Hypothalamus (tissue), 51 donors: ENCODE results near the gene KCNJ12.
A peak's percentile ranks its signal among the peaks of the same experiment; 100 is the strongest.
"Not testable (repeated sequence)": the region's sequence is repeated elsewhere in the genome, so short reads cannot be mapped to it uniquely, and the experiment has no call there.

Source experiments
- DNase-seq, 51 donors: peaks; one replicate each; lab custom pipeline; 2025; lab: John Stamatoyannopoulos, UW

The KCNJ12 gene

GRCh38 chr17:21381076-21381706 is 5.0 kb downstream of the KCNJ12 start:
- no peak for DNase-seq

GRCh38 chr17:21382560-21383495 is 6.7 kb downstream of the KCNJ12 start:
- DNase-seq = no peak

GRCh38 chr17:21385281-21385845 is 9.2 kb downstream of the KCNJ12 start:
- no peak for DNase-seq

GRCh38 chr17:21387616-21388015 is 11.5 kb downstream of the KCNJ12 start:
- DNase-seq = no peak

GRCh38 chr17:21388066-21388465 is 11.9 kb downstream of the KCNJ12 start:
- no peak for DNase-seq

GRCh38 chr17:21388944-21389343 is 12.8 kb downstream of the KCNJ12 start:
- DNase-seq = no peak

GRCh38 chr17:21389394-21389793 is 13.2 kb downstream of the KCNJ12 start:
- no peak for DNase-seq

- no peak for DNase-seq
Observed at GRCh38 chr17:21390294-21390693, 14.1 kb downstream of the KCNJ12 start.

- no peak for DNase-seq
Observed at GRCh38 chr17:21392266-21392665, 16.1 kb downstream of the KCNJ12 start.

GRCh38 chr17:21394265-21394664 is 18.1 kb downstream of the KCNJ12 start:
- DNase-seq = peak in 1 of 51 donors; percentile 8

GRCh38 chr17:21395764-21396163 is 19.6 kb downstream of the KCNJ12 start:
- no peak for DNase-seq

- DNase-seq = no peak
Observed at GRCh38 chr17:21396237-21396636, 20.1 kb downstream of the KCNJ12 start.

- peak in 2 of 51 donors; percentile 2 to 25 for DNase-seq
Observed at GRCh38 chr17:21397341-21398190, 21.4 kb downstream of the KCNJ12 start.

- no peak for DNase-seq
Observed at GRCh38 chr17:21399474-21400186, 23.5 kb downstream of the KCNJ12 start.

- DNase-seq = not testable (repeated sequence)
Observed at GRCh38 chr17:21400187-21400569, 24.0 kb downstream of the KCNJ12 start.

GRCh38 chr17:21400816-21401593 is 24.8 kb downstream of the KCNJ12 start:
- no peak for DNase-seq

- peak in 9 of 51 donors; percentile 3 to 78 (median 12) for DNase-seq
Observed at GRCh38 chr17:21402166-21402571, 26.0 kb downstream of the KCNJ12 start.

GRCh38 chr17:21402926-21403325 is 26.8 kb downstream of the KCNJ12 start:
- not testable (repeated sequence) for DNase-seq

GRCh38 chr17:21404106-21404505 is 27.9 kb downstream of the KCNJ12 start:
- DNase-seq = not testable (repeated sequence)
